CD4-positive, alpha-beta T cell treated with Interleukin-15 for 1 hour (primary cell): ENCODE data around the gene GOLPH3.
"Not testable (repeated sequence)": the region's sequence is repeated elsewhere in the genome, so short reads cannot be mapped to it uniquely, and the experiment has no call there.

ENCODE experiments used
- DNase-seq: peaks from one replicate; pipeline ENCODE4 v3.0.0-alpha.2; 2020

The GOLPH3 gene

DNA sequence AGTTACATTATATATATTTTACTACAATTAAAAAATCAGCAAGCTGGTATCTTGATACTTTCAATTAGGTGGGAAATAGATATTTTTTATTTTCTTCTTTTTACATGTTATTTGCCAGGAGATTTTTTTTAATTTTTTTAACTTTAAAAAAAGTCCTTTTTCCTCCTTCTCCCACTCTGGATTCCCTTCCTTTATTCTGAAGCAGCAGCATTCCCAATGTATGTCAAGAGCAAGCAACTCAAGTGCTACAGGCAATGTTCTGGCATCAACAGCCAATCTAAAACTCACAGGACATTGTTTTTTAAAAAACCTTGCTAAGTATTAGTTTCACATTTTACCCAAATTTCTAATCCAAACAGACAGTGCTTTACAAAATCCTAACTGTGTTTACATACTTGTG is 41.4 kb downstream of the GOLPH3 start:
- no peak for DNase-seq

DNA sequence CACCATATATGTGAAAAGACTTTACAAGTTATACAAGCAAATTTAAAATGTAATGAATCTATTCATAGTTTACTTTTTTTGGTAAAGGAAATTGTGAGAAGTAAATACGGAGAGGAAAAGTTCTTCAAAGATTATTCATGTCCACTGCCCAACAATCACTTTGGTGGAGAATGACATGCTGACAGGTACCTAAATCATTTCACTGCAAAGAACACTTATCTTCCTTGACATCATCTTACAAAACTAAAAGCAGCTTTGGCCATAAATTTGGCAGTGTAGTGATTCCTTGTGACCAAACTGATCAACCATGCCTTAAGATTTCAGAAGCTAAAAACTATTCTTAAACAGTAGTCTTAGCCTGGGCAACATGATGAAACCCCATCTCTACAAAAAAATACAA is 42.5 kb downstream of the GOLPH3 start:
- no peak for DNase-seq

- no peak for DNase-seq
Measured at GRCh38 chr5:32130865-32131264, 43.3 kb downstream of the GOLPH3 start.

- no peak for DNase-seq
Measured at GRCh38 chr5:32129074-32129598, 45.0 kb downstream of the GOLPH3 start.

GRCh38 chr5:32127711-32128110 is 46.4 kb downstream of the GOLPH3 start:
- DNase-seq = no peak

DNA sequence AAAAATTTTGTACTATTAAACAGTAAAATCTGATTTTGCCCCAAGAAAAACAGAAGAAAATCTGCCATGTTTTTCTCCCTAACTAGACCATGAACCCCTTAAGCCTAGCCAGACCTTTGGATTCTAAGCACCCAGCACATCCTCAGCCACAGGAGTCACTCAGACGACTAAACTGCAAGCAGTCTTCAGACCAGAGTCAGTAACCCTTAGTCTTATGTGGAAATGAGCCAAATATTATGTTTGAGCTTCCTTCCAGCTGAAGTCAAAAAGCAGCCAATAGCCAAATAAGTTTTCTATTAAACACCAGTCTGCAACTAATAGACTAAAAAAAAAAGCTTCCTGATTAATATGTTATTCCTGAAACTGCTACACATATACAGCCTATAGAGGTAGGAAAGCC is 47.4 kb downstream of the GOLPH3 start:
- DNase-seq = no peak

DNA sequence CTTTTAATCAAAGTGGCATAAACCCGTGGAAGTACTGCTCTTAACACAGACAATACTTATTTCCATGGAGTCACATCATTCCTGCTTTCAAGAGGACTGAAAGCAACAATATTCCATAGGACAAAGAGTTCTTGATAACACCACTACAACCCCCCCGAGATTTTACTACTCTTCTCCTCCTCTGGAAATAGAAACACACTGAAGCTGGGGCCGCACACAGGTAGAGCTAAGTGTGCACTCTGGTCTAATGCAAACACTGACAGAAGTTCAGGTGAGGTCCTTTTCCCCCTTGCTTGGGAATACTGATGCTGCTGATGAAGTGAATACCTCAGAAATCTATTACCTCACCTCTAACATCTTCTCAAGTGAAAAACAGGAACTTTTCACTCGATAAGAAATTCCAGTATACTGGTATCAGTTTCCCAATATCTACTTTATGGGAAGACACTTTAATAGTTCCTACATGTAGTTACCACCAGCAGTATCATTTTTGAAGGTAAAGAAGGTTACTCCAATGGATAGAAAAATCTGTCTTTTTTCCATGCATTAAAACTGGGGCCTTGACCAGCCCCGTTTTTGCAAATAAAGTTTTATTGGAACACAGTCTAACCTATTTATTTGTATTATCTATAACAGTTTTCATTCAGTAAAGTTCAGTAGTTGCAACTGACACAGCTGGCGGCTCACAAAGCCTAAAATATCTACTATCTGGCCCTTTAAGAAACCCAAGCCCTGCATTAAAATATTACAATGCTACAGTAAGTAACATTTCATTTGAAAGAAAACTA is 50.0 kb downstream of the GOLPH3 start:
- DNase-seq = no peak

DNA sequence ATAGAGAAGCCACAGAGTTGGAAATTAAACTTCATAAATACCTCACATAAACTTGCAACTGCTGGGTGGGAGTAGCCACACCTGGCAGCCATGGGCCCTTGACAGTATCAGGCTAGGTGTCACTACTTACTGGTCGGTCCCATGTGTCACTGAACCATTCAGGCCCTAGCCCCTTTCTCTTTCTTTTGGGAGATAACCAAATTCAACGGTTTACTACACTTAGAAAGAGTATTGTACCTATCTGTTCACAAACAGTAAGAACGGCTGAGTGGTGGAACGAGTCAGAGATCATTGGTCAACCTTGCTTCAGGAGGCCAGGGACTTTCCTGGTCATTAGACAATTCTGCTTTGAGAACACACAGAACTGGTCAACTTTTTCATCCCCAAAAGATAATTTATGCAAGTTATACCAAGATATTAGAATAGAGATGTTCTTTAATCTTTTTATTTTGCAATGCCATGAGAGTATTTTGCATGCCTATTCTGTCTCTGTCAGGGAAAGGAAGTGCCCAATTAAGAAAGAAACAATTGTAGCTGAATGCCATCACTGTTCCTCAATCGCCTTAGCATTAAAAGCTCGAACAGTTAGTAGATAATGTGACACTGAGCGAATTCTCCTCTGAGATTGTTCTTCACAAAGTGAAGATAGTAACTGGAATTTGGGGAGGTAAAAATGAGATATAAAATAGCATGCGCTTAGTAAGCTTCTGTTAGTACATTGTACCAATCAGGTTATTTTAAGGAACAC is 50.9 kb downstream of the GOLPH3 start:
- DNase-seq = no peak

- not testable (repeated sequence) for DNase-seq
Measured at GRCh38 chr5:32118922-32119321, 55.2 kb downstream of the GOLPH3 start.

- DNase-seq = no peak
Measured at GRCh38 chr5:32116574-32117313, 57.4 kb downstream of the GOLPH3 start.

DNA sequence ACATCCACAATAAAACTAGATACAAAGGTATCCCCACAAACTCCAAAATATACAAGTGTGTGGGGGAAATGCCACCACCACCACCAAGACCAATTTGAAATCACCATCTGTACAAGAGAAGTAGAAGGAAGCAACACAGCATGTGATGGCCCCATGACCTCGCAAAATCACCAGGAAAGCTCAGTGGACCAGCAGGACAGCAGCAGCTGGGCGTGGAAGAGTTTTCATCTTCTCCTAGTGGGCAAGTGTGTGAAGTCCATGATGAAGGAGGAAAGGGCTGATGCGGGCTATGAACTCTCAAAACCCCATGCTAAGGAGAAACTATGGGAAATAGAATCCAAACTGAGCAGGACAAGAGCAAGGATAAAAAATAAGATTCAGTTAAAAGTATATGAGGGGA is 58.1 kb downstream of the GOLPH3 start:
- DNase-seq = no peak

GRCh38 chr5:32110111-32110696 is 63.9 kb downstream of the GOLPH3 start:
- DNase-seq = no peak

GRCh38 chr5:32109236-32109635 is 64.9 kb downstream of the GOLPH3 start:
- no peak for DNase-seq

DNA sequence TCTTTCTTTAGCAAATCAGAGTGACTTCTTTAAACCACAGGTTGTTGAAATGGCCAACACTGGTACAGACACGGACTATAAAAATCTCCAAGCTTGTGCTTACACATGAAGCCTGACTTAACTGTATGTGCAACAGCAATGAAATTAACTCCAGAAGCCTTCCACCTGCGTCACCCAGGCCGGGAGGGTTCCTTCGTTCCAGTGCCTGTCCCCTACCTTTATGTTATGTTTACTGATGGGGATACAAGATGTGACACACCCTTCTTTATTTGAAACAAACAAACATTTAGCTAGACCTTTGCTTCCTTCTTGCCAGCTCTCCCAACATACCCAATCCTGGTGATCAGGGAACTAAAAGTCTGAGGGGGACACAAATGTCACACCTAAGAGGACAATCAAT is 66.0 kb downstream of the GOLPH3 start:
- no peak for DNase-seq

- DNase-seq = no peak
Measured at GRCh38 chr5:32107291-32107690, 66.8 kb downstream of the GOLPH3 start.

- no peak for DNase-seq
Measured at GRCh38 chr5:32103521-32103920, 70.6 kb downstream of the GOLPH3 start.

DNA sequence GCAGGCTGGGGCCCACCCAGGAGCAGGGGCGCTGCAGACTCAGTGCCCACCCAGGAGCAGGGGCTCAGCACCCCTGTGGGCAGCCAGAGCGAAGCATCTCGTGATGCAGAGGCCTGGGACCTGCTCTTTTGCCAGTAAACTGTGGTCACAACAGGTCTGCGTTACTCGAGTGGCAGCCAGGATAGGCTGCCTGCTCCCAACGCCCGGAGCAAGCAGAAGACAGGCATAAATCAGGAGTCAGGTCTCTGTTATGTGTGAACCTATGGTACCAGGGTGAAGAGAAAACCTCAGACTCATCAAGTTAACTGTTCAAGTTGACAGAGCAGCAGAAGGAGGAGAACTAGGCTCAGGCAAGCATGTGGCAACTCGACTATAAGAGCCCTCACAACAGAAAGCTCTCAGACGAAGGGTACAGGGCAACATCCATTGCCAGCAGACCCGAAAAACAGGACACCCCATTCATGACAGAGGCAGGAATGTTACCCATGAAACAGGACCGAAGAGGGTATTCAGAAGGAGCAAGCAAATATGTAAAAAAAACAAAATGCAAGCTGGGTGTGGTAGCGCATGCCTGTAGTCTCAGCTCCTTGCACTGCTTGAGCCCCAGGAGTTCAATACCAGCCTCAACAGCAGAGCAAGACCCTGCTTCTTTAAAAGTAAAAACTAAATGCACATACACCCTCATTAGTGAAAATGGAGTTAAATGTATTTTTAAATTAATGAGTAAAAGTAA is 71.7 kb downstream of the GOLPH3 start:
- DNase-seq = no peak

GRCh38 chr5:32100691-32101302 is 73.3 kb downstream of the GOLPH3 start:
- no peak for DNase-seq

GRCh38 chr5:32100230-32100629 is 73.9 kb downstream of the GOLPH3 start:
- no peak for DNase-seq

DNA sequence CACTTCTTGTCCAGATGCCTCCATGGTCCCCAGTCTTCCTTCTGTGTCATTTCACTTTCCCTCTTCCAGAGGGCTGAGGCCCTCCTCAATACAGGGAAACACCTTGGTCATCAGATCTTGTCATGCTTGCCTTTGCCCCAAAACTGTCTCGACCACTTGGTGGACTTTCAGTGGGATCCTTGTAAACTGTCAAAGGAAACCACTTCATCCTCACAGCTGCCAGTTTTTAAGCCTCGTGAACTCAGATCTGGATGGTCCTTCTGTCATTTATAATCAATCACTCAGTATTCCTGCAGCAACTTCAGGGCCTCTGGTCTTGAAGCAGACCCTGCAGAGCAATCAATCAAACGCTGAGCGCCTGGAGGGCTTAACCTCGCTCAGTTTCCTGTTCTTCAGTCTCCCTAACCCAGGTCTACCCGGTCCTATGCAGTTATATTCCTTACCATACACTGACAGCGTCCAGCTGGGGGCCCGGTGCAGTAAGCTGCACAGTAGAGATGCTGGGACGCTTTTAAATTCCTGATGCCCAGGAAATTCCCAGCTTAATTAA is 74.6 kb downstream of the GOLPH3 start:
- DNase-seq = no peak

- no peak for DNase-seq
Measured at GRCh38 chr5:32098890-32099310, 75.2 kb downstream of the GOLPH3 start.

GRCh38 chr5:32098291-32098690 is 75.8 kb downstream of the GOLPH3 start:
- no peak for DNase-seq
